HepG2 (cell line): ENCODE results near the gene MPC2. TPM values are rescaled to one million over a fixed set of nuclear protein-coding genes. Genes with fewer than 3 reads are reported as not detected.

Source experiments
- ATAC-seq: fragments of 200-7000 bp; cut with Tn5 transposase; 3 replicates; pipeline ENCODE4 v1.9.1; 2020; ENCODE audit warnings: mild to moderate bottlenecking, moderate library complexity
- BruUV-seq: library from RNA; stranded (reverse); fragments of 400-500 nt; replicated peaks from 2 replicates; lab custom pipeline; 2021; lab: Mats Ljungman, UMichigan
- CTCF ChIA-PET: fragments of 300-600 bp; formaldehyde crosslinking; extraction: SDS; loops from one replicate; lab custom pipeline; 2021; ENCODE audit warnings: low total read pairs, inconsistent platforms, low intra/inter-chr PET ratio; lab: Yijun Ruan, JAX
- POLR2A ChIA-PET: fragments of 350-600 bp; sonication (Branson Sonifier 250); formaldehyde crosslinking; loops from one replicate; lab custom pipeline; 2020; ENCODE audit warnings: antibody characterized with exemption, inconsistent platforms; lab: Yijun Ruan, JAX
- DNase-seq: peaks from one replicate; pipeline ENCODE4 v3.0.0-alpha.2; 2015; ENCODE audit warnings: low spot score
- FAIRE-seq: peaks from 3 replicates; lab custom pipeline; 2011; peaks lifted over from hg19 to GRCh38; lab: Jason Lieb, UNC
- H2AFZ ChIP-seq: one replicate; pipeline ENCODE4 v1.6.1; 2011; ENCODE audit warnings: low read length, inconsistent platforms
- H3K27ac ChIP-seq: fragments of 300-600 bp; 3 replicates; pipeline ENCODE4 v1.8.0; 2011; ENCODE audit warnings: mixed run types, mild to moderate bottlenecking, mixed read lengths, low read length, inconsistent platforms; ENCODE audit not compliant: insufficient read depth; ENCODE audit errors: extremely low read length
- H3K27me3 ChIP-seq, 2 experiments: fragments of 200-600 bp in 1 of 2; 2 replicates in 1 of 2; 3 replicates in 1 of 2; pipeline versions ENCODE4 v1.6.0 to v1.8.0; 2011; ENCODE audit warnings: low read length in 2 of 2, mild to moderate bottlenecking in 2 of 2, moderate library complexity in 2 of 2, inconsistent platforms in 1 of 2; ENCODE audit not compliant: insufficient read depth in 2 of 2, control insufficient read depth in 1 of 2
- H3K36me3 ChIP-seq, 2 experiments: fragments of 200-600 bp in 1 of 2; replicated peaks in 1 of 2; 2 replicates in 1 of 2; 3 replicates in 1 of 2; pipeline versions ENCODE4 v1.5.1 to v1.8.0; 2011; ENCODE audit warnings: low read length in 2 of 2, inconsistent platforms in 1 of 2; ENCODE audit not compliant: insufficient read depth in 2 of 2, control insufficient read depth in 1 of 2
- H3K4me1 ChIP-seq: 2 replicates; pipeline ENCODE4 v1.5.1; 2012; ENCODE audit warnings: low read length, inconsistent platforms; ENCODE audit not compliant: insufficient read depth
- H3K4me2 ChIP-seq: 2 replicates; pipeline ENCODE4 v1.6.0; 2011; ENCODE audit warnings: low read depth, low read length, inconsistent platforms
- H3K4me3 ChIP-seq, 3 experiments: fragments of 200-600 bp in 1 of 3; sonication (generic), shearing (Covaris generic) in 1 of 3; replicated peaks in 1 of 3; 2 replicates each; pipeline ENCODE4 v1.5.1; 2011 to 2016; ENCODE audit warnings: low read length in 3 of 3, inconsistent platforms in 2 of 3, low read depth in 2 of 3, mild to moderate bottlenecking in 2 of 3, control low read depth in 1 of 3, mixed read lengths in 1 of 3; ENCODE audit not compliant: insufficient read depth in 1 of 3
- H3K79me2 ChIP-seq: one replicate; pipeline ENCODE4 v1.6.1; 2011; ENCODE audit warnings: low read length, inconsistent platforms; ENCODE audit not compliant: insufficient read depth
- H3K9ac ChIP-seq: 2 replicates; pipeline ENCODE4 v1.6.0; 2011; ENCODE audit warnings: mild to moderate bottlenecking, low read depth, low read length, inconsistent platforms; ENCODE audit not compliant: insufficient read depth
- H3K9me3 ChIP-seq: 2 replicates; pipeline ENCODE4 v1.5.1; 2012; ENCODE audit warnings: mild to moderate bottlenecking, low read length
- H4K20me1 ChIP-seq: 2 replicates; pipeline ENCODE4 v1.6.0; 2011; ENCODE audit warnings: inconsistent platforms, mild to moderate bottlenecking, low read length, moderate library complexity; ENCODE audit not compliant: insufficient read depth
- CREB1 ChIP-seq, 2 experiments: fragments of 450-650 bp in 1 of 2; IDR thresholded peaks; 2 replicates each; pipeline ENCODE4 v1.6.1; 2016 to 2017; ENCODE audit warnings: control low read depth in 1 of 2, mild to moderate bottlenecking in 1 of 2, missing compliant biosample characterization in 1 of 2, missing genetic modification characterization in 1 of 2
- ETV5 ChIP-seq: IDR thresholded peaks from 2 replicates; pipeline ENCODE4 v1.6.1; 2018; ENCODE audit warnings: missing biosample characterization, missing genetic modification reagents, inconsistent platforms, borderline replicate concordance
- KDM1A ChIP-seq: IDR thresholded peaks from 2 replicates; pipeline ENCODE4 v1.6.1; 2016; ENCODE audit warnings: missing compliant biosample characterization
- MAZ ChIP-seq, 2 experiments: sonication (generic) in 1 of 2; formaldehyde crosslinking in 1 of 2; IDR thresholded peaks; 2 replicates each; pipeline versions ENCODE4 v1.5.0 to v1.6.1; 2012 to 2020; ENCODE audit warnings: low read depth in 2 of 2, mild to moderate bottlenecking in 2 of 2, borderline replicate concordance in 1 of 2, improper control_type of control experiment in 1 of 2, low read length in 1 of 2, missing genetic modification reagents in 1 of 2, moderate library complexity in 1 of 2
- MEIS2 ChIP-seq: sonication (generic); formaldehyde crosslinking; IDR thresholded peaks from 2 replicates; pipeline ENCODE4 v1.9.0; 2021; ENCODE audit warnings: mild to moderate bottlenecking, missing genetic modification reagents
- MIER3 ChIP-seq: IDR thresholded peaks from 2 replicates; pipeline ENCODE4 v1.6.1; 2016; ENCODE audit warnings: missing compliant biosample characterization, borderline replicate concordance
- NFKBIZ ChIP-seq: IDR thresholded peaks from 2 replicates; pipeline ENCODE4 v1.6.1; 2018; ENCODE audit warnings: missing genetic modification reagents, missing compliant biosample characterization
- NONO ChIP-seq, 2 experiments: fragments of 450-650 bp in 1 of 2; sonication (generic) in 1 of 2; formaldehyde crosslinking in 1 of 2; IDR thresholded peaks in 1 of 2; conservative IDR thresholded peaks in 1 of 2; 2 replicates each; pipeline versions ENCODE4 v1.6.1 to v1.8.0; 2017 to 2022; ENCODE audit warnings: mild to moderate bottlenecking in 1 of 2, missing genetic modification reagents in 1 of 2, moderate library complexity in 1 of 2
- PBX3 ChIP-seq: sonication (generic); formaldehyde crosslinking; IDR thresholded peaks from 2 replicates; pipeline ENCODE4 v1.8.1; 2023; ENCODE audit warnings: missing genetic modification reagents, inconsistent platforms, borderline replicate concordance
- SAP130 ChIP-seq: IDR thresholded peaks from 2 replicates; pipeline ENCODE4 v1.6.1; 2016; ENCODE audit warnings: low read depth
- SIN3A ChIP-seq: IDR thresholded peaks from 2 replicates; pipeline ENCODE4 v1.6.1; 2011; ENCODE audit warnings: low read depth, mild to moderate bottlenecking, control low read depth, low read length, borderline replicate concordance
- TGIF2 ChIP-seq: IDR thresholded peaks from 2 replicates; pipeline ENCODE4 v1.6.1; 2016; ENCODE audit warnings: control low read depth, missing compliant biosample characterization
- ZNF234 ChIP-seq: sonication (generic); formaldehyde crosslinking; conservative IDR thresholded peaks from 2 replicates; pipeline ENCODE4 v1.5.1; 2020; ENCODE audit warnings: mild to moderate bottlenecking, missing genetic modification reagents
- ZNF367 ChIP-seq: sonication (generic); formaldehyde crosslinking; IDR thresholded peaks from 2 replicates; pipeline ENCODE4 v1.4.0; 2020; ENCODE audit warnings: missing genetic modification reagents, borderline replicate concordance
- ZNF550 ChIP-seq: sonication (generic); formaldehyde crosslinking; IDR thresholded peaks from 2 replicates; pipeline ENCODE4 v1.4.0; 2020; ENCODE audit warnings: mild to moderate bottlenecking, missing genetic modification reagents, borderline replicate concordance
- ZSCAN30 ChIP-seq: sonication (generic); formaldehyde crosslinking; IDR thresholded peaks from 2 replicates; pipeline ENCODE4 v1.5.0; 2020; ENCODE audit warnings: mild to moderate bottlenecking, missing genetic modification reagents
- WGBS: methylation state at CpG from one replicate; pipeline ENCODE4 v1.1.6; 2017; ENCODE audit warnings: low lambda C conversion rate; 5-methylcytosine and 5-hydroxymethylcytosine counted together
- in situ Hi-C: cut with HindIII; loops from 2 replicates; pipeline ENCODE4 v1.10.0; 2017; ENCODE audit warnings: low pct_unique_long_range_greater_than_20kb; ENCODE audit not compliant: extremely low pct_ligation_motif_present
- intact Hi-C: fragments of 100-400 bp; cut with micrococcal nuclease; formaldehyde crosslinking; loops from one replicate; pipeline ENCODE4 v1.10.0; 2022; ENCODE audit not compliant: unreplicated experiment
- polyA plus RNA-seq, 8 experiments: library from polyadenylated mRNA; depleted of rRNA in 3 of 8; stranded (reverse) in 7 of 8; unstranded in 1 of 8; fragments of >200 nt; fragmentation: Illumina TruSeq in 4 of 8; extraction: Trizol in 4 of 8; gene quantifications; 2 replicates each; pipeline versions ENCODE4 v1.2.1 to v1.2.3, GENCODE V29; 2011 to 2016; ENCODE audit warnings: low read depth in 4 of 8, missing spikeins in 1 of 8, mixed read lengths in 1 of 8; ENCODE audit not compliant: insufficient read depth in 1 of 8
- total RNA-seq, 5 experiments: library from RNA; depleted of rRNA; stranded (reverse); fragments of >200 nt; fragmentation: Illumina TruSeq; extraction: Trizol; gene quantifications; 2 replicates each; pipeline ENCODE4 v1.2.3, GENCODE V29; 2016; ENCODE audit warnings: low read depth in 1 of 5
- TF ChIP-seq, protein P1 (sequence below): sonication (generic); IDR thresholded peaks from 2 replicates; pipeline ENCODE4 v1.6.1; 2016; ENCODE audit warnings: low read depth, borderline replicate concordance

Gene MPC2
- total and polyA plus RNA-seq, 2 of the 13 experiments (the other 11 are each of a cell fraction or from before 2014, with no cell fraction given), result 38.8 to 136 TPM

- TF ChIP-seq PBX3 (CRISPR knock-in tag) (no peak), MEIS2 (CRISPR knock-in tag) (peak; percentile 39; the same call in 1 of the 2 replicates), ZNF367 (CRISPR knock-in tag) (peak; percentile 16; the same call in 1 of the 2 replicates), ETV5 (CRISPR knock-in tag) (no peak)
Observed at GRCh38 chr1:167935216-167936067, 1.4 kb downstream of the MPC2 start (continued).

- Histone ChIP-seq H3K9ac (peak overlapping the region; percentile 99), H2AFZ (no peak overlapping the region), H3K79me2 (peaks cover 83% of the 10 kb centered on the region), H3K27me3 (peaks cover 0 to 5% of the 10 kb centered on the region in 2 experiments; a peak in 1 of 5 replicates), H3K9me3 (no peaks in the 10 kb centered on the region), H3K36me3 (no peaks in the 10 kb centered on the region), H3K4me2 (peak overlapping the region; percentile 90), H3K27ac (peak overlapping the region; percentile 97), H3K4me3 (peak overlapping the region; percentile 82 to 96 (median 90)), H3K4me1 (peaks cover 47% of the 10 kb centered on the region), H4K20me1 (peaks cover 11% of the 10 kb centered on the region; the same call in 1 of the 2 replicates)
- ChIA-PET POLR2A (interaction anchor here (1.3 to 4.0 kb wide), 6 partner anchors 7 to 561 kb away, joined by 3 to 59 read pairs (median 11); partner anchors contain the start of genes ADCY10 and CREG1), CTCF (no interaction called here)
- in situ Hi-C loops (loop anchor here (10.0 kb wide), 1 partner anchor 220 kb away; no protein-coding TSS in a partner anchor), intact Hi-C loops (loop anchor here (5.0 to 10.0 kb wide), 3 partner anchors 130 to 707 kb away; partner anchors contain the start of gene MPZL1)
- DNase-seq (no peak), ATAC-seq (peak; percentile 0; the same call in 2 of the 3 replicates), FAIRE-seq (no peak)
- WGBS, result 1% methylated on average over 4 of the region's 4 CpGs
- no TSS peak for BruUV-seq
- TF ChIP-seq ZNF550 (CRISPR knock-in tag) (no peak), TGIF2 (CRISPR knock-in tag) (peak; percentile 97), SAP130 (CRISPR knock-in tag) (peak; percentile 84; the same call in 1 of the 2 replicates), NONO (IDR thresholded peaks at IDR 0.05) (no peak), NONO (CRISPR knock-in tag; conservative IDR thresholded peaks at IDR 0.05) (0 out of 2 replicates have a peak, but pooled peaks have one; percentile 8), SIN3A (peak; percentile 71; the same call in 1 of the 2 replicates), KDM1A (0 out of 2 replicates have a peak, but pooled peaks have one; percentile 4), ZSCAN30 (0 out of 2 replicates have a peak, but pooled peaks have one; percentile 8), CREB1 (IDR thresholded peaks at IDR 0.05) (no peak), CREB1 (CRISPR knock-in tag; IDR thresholded peaks at IDR 0.05) (0 out of 2 replicates have a peak, but pooled peaks have one; percentile 33), MAZ (IDR thresholded peaks at IDR 0.05; ENCODE audit: borderline replicate concordance, low read depth, low read length) (no peak), MAZ (CRISPR knock-in tag; IDR thresholded peaks at IDR 0.05; ENCODE audit: low read depth) (0 out of 2 replicates have a peak, but pooled peaks have one; percentile 1), MIER3 (CRISPR knock-in tag) (0 out of 2 replicates have a peak, but pooled peaks have one; percentile 14), NFKBIZ (CRISPR knock-in tag) (no peak), ZNF234 (CRISPR knock-in tag) (no peak)
- TF ChIP-seq, protein P1, sequence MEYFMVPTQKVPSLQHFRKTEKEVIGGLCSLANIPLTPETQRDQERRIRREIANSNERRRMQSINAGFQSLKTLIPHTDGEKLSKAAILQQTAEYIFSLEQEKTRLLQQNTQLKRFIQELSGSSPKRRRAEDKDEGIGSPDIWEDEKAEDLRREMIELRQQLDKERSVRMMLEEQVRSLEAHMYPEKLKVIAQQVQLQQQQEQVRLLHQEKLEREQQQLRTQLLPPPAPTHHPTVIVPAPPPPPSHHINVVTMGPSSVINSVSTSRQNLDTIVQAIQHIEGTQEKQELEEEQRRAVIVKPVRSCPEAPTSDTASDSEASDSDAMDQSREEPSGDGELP, result peak; percentile 66
Observed at GRCh38 chr1:167934426-167935215, 2.3 kb downstream of the MPC2 start.
